H9 (cell line): Measurements from ENCODE around the gene CRY1. TPM values are rescaled to one million over a fixed set of nuclear protein-coding genes. Genes with fewer than 3 reads are reported as not detected.

Source experiments
- DNase-seq: peaks from one replicate; pipeline ENCODE4 v3.0.0-alpha.2; 2017
- H2AFZ ChIP-seq: one replicate; pipeline ENCODE4 v1.6.1; 2013; ENCODE audit warnings: mild to moderate bottlenecking, low read length, control low read depth, moderate library complexity
- H2AK5ac ChIP-seq: 2 replicates; pipeline ENCODE4 v1.6.1; 2013; ENCODE audit warnings: low read length, control low read depth, mixed read lengths; ENCODE audit not compliant: insufficient read length
- H2BK120ac ChIP-seq: one replicate; pipeline ENCODE4 v1.6.1; 2013; ENCODE audit warnings: low read depth, mild to moderate bottlenecking, low read length, control low read depth, inconsistent platforms; ENCODE audit not compliant: poor library complexity, severe bottlenecking
- H2BK12ac ChIP-seq: 2 replicates; pipeline ENCODE4 v1.6.1; 2013; ENCODE audit warnings: low read length, control low read depth, mixed read lengths, low read depth; ENCODE audit not compliant: insufficient read length
- H2BK15ac ChIP-seq: 2 replicates; pipeline ENCODE4 v1.6.1; 2013; ENCODE audit warnings: low read depth, low read length, control low read depth
- H2BK20ac ChIP-seq: one replicate; pipeline ENCODE4 v1.6.1; 2013; ENCODE audit warnings: low read depth, mild to moderate bottlenecking, low read length, control low read depth, inconsistent platforms; ENCODE audit not compliant: poor library complexity, severe bottlenecking
- H2BK5ac ChIP-seq: 2 replicates; pipeline ENCODE4 v1.6.1; 2013; ENCODE audit warnings: low read length, control low read depth, mixed read lengths; ENCODE audit not compliant: insufficient read length
- H3K14ac ChIP-seq: 2 replicates; pipeline ENCODE4 v1.6.1; 2013; ENCODE audit warnings: low read length, control low read depth; ENCODE audit not compliant: insufficient read depth
- H3K18ac ChIP-seq: 2 replicates; pipeline ENCODE4 v1.6.1; 2013; ENCODE audit warnings: low read depth, mild to moderate bottlenecking, mixed read lengths, low read length, control low read depth; ENCODE audit not compliant: insufficient read length
- H3K23ac ChIP-seq: 2 replicates; pipeline ENCODE4 v1.6.1; 2013; ENCODE audit warnings: low read length, control low read depth, mixed read lengths, low read depth; ENCODE audit not compliant: insufficient read length
- H3K23me2 ChIP-seq: 2 replicates; pipeline ENCODE4 v1.6.1; 2013; ENCODE audit warnings: low read depth, mild to moderate bottlenecking, mixed read lengths, low read length, control low read depth; ENCODE audit not compliant: insufficient read length, poor library complexity, severe bottlenecking
- H3K27ac ChIP-seq: 2 replicates; pipeline ENCODE4 v1.5.1; 2013; ENCODE audit warnings: low read length, control low read depth, mixed read lengths, low read depth; ENCODE audit not compliant: insufficient read length
- H3K27me3 ChIP-seq: 2 replicates; pipeline ENCODE4 v1.6.1; 2013; ENCODE audit warnings: low read length, control low read depth, inconsistent platforms; ENCODE audit not compliant: insufficient read depth
- H3K4ac ChIP-seq: 2 replicates; pipeline ENCODE4 v1.6.1; 2013; ENCODE audit warnings: low read depth, mild to moderate bottlenecking, control low read depth, inconsistent platforms, low read length, moderate library complexity
- H3K4me1 ChIP-seq: 2 replicates; pipeline ENCODE4 v1.6.1; 2013; ENCODE audit warnings: low read length, control low read depth, inconsistent platforms; ENCODE audit not compliant: insufficient read depth
- H3K4me2 ChIP-seq: 2 replicates; pipeline ENCODE4 v1.6.1; 2013; ENCODE audit warnings: low read length, control low read depth, mixed read lengths; ENCODE audit not compliant: insufficient read length, insufficient read depth
- H3K56ac ChIP-seq: 2 replicates; pipeline ENCODE4 v1.6.1; 2013; ENCODE audit warnings: low read depth, mild to moderate bottlenecking, mixed read lengths, low read length, control low read depth; ENCODE audit not compliant: insufficient read length
- H3K79me1 ChIP-seq: 2 replicates; pipeline ENCODE4 v1.6.1; 2013; ENCODE audit warnings: low read depth, mild to moderate bottlenecking, moderate library complexity, low read length, control low read depth, inconsistent platforms; ENCODE audit not compliant: insufficient read depth, poor library complexity, severe bottlenecking
- H3K79me2 ChIP-seq: 2 replicates; pipeline ENCODE4 v1.6.1; 2013; ENCODE audit warnings: low read length, control low read depth, inconsistent platforms; ENCODE audit not compliant: insufficient read depth
- H3K9ac ChIP-seq: 2 replicates; pipeline ENCODE4 v1.6.1; 2013; ENCODE audit warnings: low read length, control low read depth, mixed read lengths; ENCODE audit not compliant: insufficient read length; ENCODE audit errors: extremely low read depth
- H3K9me3 ChIP-seq: one replicate; pipeline ENCODE4 v1.6.1; 2013; ENCODE audit warnings: low read depth, low read length, inconsistent platforms; ENCODE audit not compliant: control insufficient read depth
- H3T11ph ChIP-seq: one replicate; pipeline ENCODE4 v1.6.1; 2013; ENCODE audit warnings: mild to moderate bottlenecking, low read length, control low read depth, inconsistent platforms
- H4K20me1 ChIP-seq: one replicate; pipeline ENCODE4 v1.6.1; 2013; ENCODE audit not compliant: control insufficient read depth, insufficient read length, insufficient read depth
- H4K5ac ChIP-seq: 2 replicates; pipeline ENCODE4 v1.6.1; 2013; ENCODE audit warnings: low read depth, mild to moderate bottlenecking, mixed read lengths, low read length, control low read depth; ENCODE audit not compliant: insufficient read length
- H4K8ac ChIP-seq: replicated peaks from 2 replicates; pipeline ENCODE4 v1.6.1; 2013; ENCODE audit warnings: low read length, control low read depth, mixed read lengths, low read depth; ENCODE audit not compliant: insufficient read length
- H4K91ac ChIP-seq: 2 replicates; pipeline ENCODE4 v1.6.1; 2013; ENCODE audit warnings: low read depth, mild to moderate bottlenecking, moderate library complexity, mixed read lengths, low read length, control low read depth; ENCODE audit not compliant: insufficient read length
- H3K27ac Mint-ChIP-seq, 3 experiments: 2 replicates in 2 of 3; 3 replicates in 1 of 3; pipeline ENCODE4 v1.8.0; 2020 to 2021; ENCODE audit warnings: mixed read lengths in 3 of 3, mild to moderate bottlenecking in 1 of 3, moderate library complexity in 1 of 3
- H3K27me3 Mint-ChIP-seq: 2 replicates; pipeline ENCODE4 v1.8.0; 2021; ENCODE audit warnings: low read depth, mild to moderate bottlenecking, moderate library complexity, mixed read lengths
- H3K36me3 Mint-ChIP-seq, 3 experiments: 2 replicates in 2 of 3; 3 replicates in 1 of 3; pipeline ENCODE4 v1.8.0; 2020 to 2021; ENCODE audit warnings: low read depth in 3 of 3, mixed read lengths in 3 of 3; ENCODE audit not compliant: insufficient read depth in 1 of 3
- H3K4me1 Mint-ChIP-seq, 2 experiments: 2 replicates each; pipeline ENCODE4 v1.8.0; 2020; ENCODE audit warnings: mixed read lengths in 2 of 2
- H3K4me3 Mint-ChIP-seq, 2 experiments: 2 replicates in 1 of 2; 3 replicates in 1 of 2; pipeline ENCODE4 v1.8.0; 2020 to 2021; ENCODE audit warnings: mild to moderate bottlenecking in 2 of 2, mixed read lengths in 2 of 2, moderate library complexity in 1 of 2
- H3K9me3 Mint-ChIP-seq, 2 experiments: 2 replicates in 1 of 2; 3 replicates in 1 of 2; pipeline ENCODE4 v1.8.0; 2020; ENCODE audit warnings: mild to moderate bottlenecking in 2 of 2, mixed read lengths in 2 of 2, moderate library complexity in 1 of 2
- CTCF ChIP-seq: fragments of 200-600 bp; sonication (generic); conservative IDR thresholded peaks from 3 replicates; pipeline ENCODE4 v1.8.0; 2021; ENCODE audit warnings: antibody characterized with exemption, mild to moderate bottlenecking
- WGBS: extraction: QIAGEN DNeasy Blood & Tissue Kit; methylation state at CpG from one replicate; pipeline ENCODE4 v1.1.7; 2013; ENCODE audit warnings: missing lambda C conversion rate, low lambda C conversion rate, mixed read lengths; ENCODE audit not compliant: insufficient read length; ENCODE audit errors: extremely low coverage; 5-methylcytosine and 5-hydroxymethylcytosine counted together
- total RNA-seq: library from RNA; stranded (reverse); gene quantifications from 2 replicates; pipeline ENCODE4 v1.2.1, GENCODE V29; 2021

Gene CRY1
- total RNA-seq, 1 experiment from 2014 or later, result 23.5 TPM

GRCh38 chr12:106942775-106943174 is 150.6 kb downstream of the CRY1 start:
- Histone ChIP-seq H2BK5ac (no peak overlapping the region), H3K9me3 (peaks cover 19% of the 10 kb centered on the region), H3K4me1 (no peaks in the 10 kb centered on the region), H2BK20ac (no peak overlapping the region), H3K9ac (no peak overlapping the region), H3K4ac (no peak overlapping the region), H4K20me1 (no peaks in the 10 kb centered on the region), H3K23ac (no peak overlapping the region), H4K91ac (no peak overlapping the region), H2BK120ac (no peak overlapping the region), H3K23me2 (no peaks in the 10 kb centered on the region), H3K18ac (no peak overlapping the region), H2BK12ac (no peak overlapping the region), H3K27me3 (no peaks in the 10 kb centered on the region), H3K4me2 (no peak overlapping the region), H3T11ph (no peak overlapping the region), H4K8ac (no peak overlapping the region), H2AK5ac (no peak overlapping the region), H2AFZ (no peak overlapping the region), H3K79me1 (no peaks in the 10 kb centered on the region), H3K79me2 (no peaks in the 10 kb centered on the region), H3K14ac (no peak overlapping the region), H3K27ac (no peak overlapping the region), H2BK15ac (no peak overlapping the region), H4K5ac (no peak overlapping the region), H3K56ac (no peak overlapping the region)
- H3K4me1 Mint-ChIP-seq, result no peaks in the 10 kb centered on the region
- H3K9me3 Mint-ChIP-seq, result peaks cover 49 to 56% of the 10 kb centered on the region in 2 experiments
- H3K4me3 Mint-ChIP-seq, result no peak overlapping the region
- no peak for TF ChIP-seq CTCF
- H3K27ac Mint-ChIP-seq, result no peak overlapping the region
- H3K27me3 Mint-ChIP-seq, result peaks cover 4% of the 10 kb centered on the region
- no peak for DNase-seq
- WGBS, result no CpG with 5 or more reads among the region's 2 CpGs
- peaks cover 8 to 19% (median 13%) of the 10 kb centered on the region in 3 experiments; a peak in 6 of 7 replicates for H3K36me3 Mint-ChIP-seq
